ENCODE measurements around the gene PP2D1.

GRCh38 chr3:20038699-20039465 is 26.8 kb upstream of the PP2D1 start:
- TF ChIP-seq CTCF (IDR thresholded peaks at IDR 0.05; ENCODE audit: low read depth, low read length): no peak
- no peak for TF ChIP-seq POLR2A (IDR thresholded peaks at IDR 0.05; ENCODE audit: extremely low read depth, insufficient read length)
- no peak for TF ChIP-seq MAX (IDR thresholded peaks at IDR 0.05; ENCODE audit: low read depth, low read length)
